ENCODE results near the gene EYA3.

Gene EYA3

DNA sequence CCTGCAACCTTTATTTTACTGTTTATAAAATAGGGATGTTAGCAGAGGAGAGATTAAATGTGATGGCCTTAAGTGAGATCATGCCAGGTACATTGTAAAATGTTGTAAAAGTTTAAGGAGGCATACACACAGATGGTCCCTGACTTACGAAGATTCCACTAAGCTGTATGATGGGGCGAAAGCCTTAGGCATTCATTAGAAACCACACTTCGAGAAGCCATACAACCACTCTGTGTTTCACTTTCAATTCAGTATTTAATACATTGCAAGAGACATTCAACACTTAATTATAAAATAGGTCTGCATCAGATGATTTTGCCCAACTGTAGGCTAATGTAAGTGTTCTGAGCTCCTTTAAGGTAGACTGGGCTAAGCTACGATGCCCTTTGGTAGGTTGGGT lies 149.9 kb downstream of the EYA3 start:
- Histone ChIP-seq H3K4me1 (ENCODE audit: insufficient read depth, low read length) (no peaks in the 10 kb centered on the region), H3K36me3 (ENCODE audit: insufficient read depth, low read length) (no peaks in the 10 kb centered on the region), H3K9ac (ENCODE audit: low read depth, low read length) (no peak overlapping the region), H3K27me3 (ENCODE audit: insufficient read depth, low read length, poor library complexity) (peaks cover 5% of the 10 kb centered on the region), H3K9me3 (ENCODE audit: insufficient read depth, low read length, severe bottlenecking) (no peaks in the 10 kb centered on the region), H3K27ac (ENCODE audit: low read length) (no peak overlapping the region), H3K4me3 (ENCODE audit: low read depth in 1 of 2, low read length in 2 of 2) (no peak overlapping the region), H4K20me1 (ENCODE audit: insufficient read depth, low read length) (no peaks in the 10 kb centered on the region), H3K4me2 (ENCODE audit: insufficient read depth, low read length) (no peak overlapping the region), H3K79me2 (ENCODE audit: insufficient read depth, low read length) (no peaks in the 10 kb centered on the region), H2AFZ (ENCODE audit: low read depth, low read length) (no peak overlapping the region)
- DNase-seq (no peak), ATAC-seq (ENCODE audit: insufficient read depth, low read depth) (no peak)
- TF ChIP-seq CTCF (IDR thresholded peaks at IDR 0.05; ENCODE audit: borderline replicate concordance, extremely low read depth, low read length, poor library complexity, severe bottlenecking) (no peak), EZH2 (IDR thresholded peaks at IDR 0.05; ENCODE audit: borderline replicate concordance, low read depth, low read length, severe bottlenecking) (no peak)

- Histone ChIP-seq H3K4me2 (ENCODE audit: insufficient read depth, low read length) (no peak overlapping the region), H3K4me1 (ENCODE audit: insufficient read depth, low read length) (no peaks in the 10 kb centered on the region), H3K9me3 (ENCODE audit: insufficient read depth, low read length, severe bottlenecking) (no peaks in the 10 kb centered on the region), H3K79me2 (ENCODE audit: insufficient read depth, low read length) (no peaks in the 10 kb centered on the region), H3K9ac (ENCODE audit: low read depth, low read length) (no peak overlapping the region), H3K27ac (ENCODE audit: low read length) (no peak overlapping the region), H3K27me3 (ENCODE audit: insufficient read depth, low read length, poor library complexity) (peaks cover 5% of the 10 kb centered on the region), H2AFZ (ENCODE audit: low read depth, low read length) (no peak overlapping the region), H3K36me3 (ENCODE audit: insufficient read depth, low read length) (no peaks in the 10 kb centered on the region), H3K4me3 (ENCODE audit: low read depth in 1 of 2, low read length in 2 of 2) (no peak overlapping the region), H4K20me1 (ENCODE audit: insufficient read depth, low read length) (no peaks in the 10 kb centered on the region)
- DNase-seq (no peak), ATAC-seq (ENCODE audit: insufficient read depth, low read depth) (no peak)
- TF ChIP-seq CTCF (IDR thresholded peaks at IDR 0.05; ENCODE audit: borderline replicate concordance, extremely low read depth, low read length, poor library complexity, severe bottlenecking) (no peak), EZH2 (IDR thresholded peaks at IDR 0.05; ENCODE audit: borderline replicate concordance, low read depth, low read length, severe bottlenecking) (no peak)
Observed at GRCh38 chr1:27937524-27937836, 150.9 kb downstream of the EYA3 start.

DNA sequence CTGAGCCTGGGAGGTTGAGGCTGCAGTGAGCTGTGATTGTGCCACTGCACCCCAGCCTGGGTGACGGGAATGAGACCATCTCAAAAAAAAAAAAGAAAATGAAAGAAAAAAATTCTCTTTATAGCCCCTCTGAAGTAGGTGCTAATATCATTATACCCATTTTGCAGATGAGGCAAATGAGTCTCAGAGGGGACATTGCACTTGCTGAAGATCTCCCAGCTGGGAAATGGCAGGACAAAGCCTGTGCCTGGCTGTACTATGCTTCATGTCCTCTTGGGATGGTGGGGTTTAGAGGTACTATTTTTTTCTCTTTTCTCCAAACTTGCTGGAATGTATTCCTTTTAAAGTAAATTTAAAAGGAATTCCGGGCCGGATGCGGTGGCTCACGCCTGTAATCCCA lies 152.0 kb downstream of the EYA3 start:
- Histone ChIP-seq H3K79me2 (ENCODE audit: insufficient read depth, low read length) (no peaks in the 10 kb centered on the region), H3K9ac (ENCODE audit: low read depth, low read length) (no peak overlapping the region), H2AFZ (ENCODE audit: low read depth, low read length) (no peak overlapping the region), H4K20me1 (ENCODE audit: insufficient read depth, low read length) (no peaks in the 10 kb centered on the region), H3K27ac (ENCODE audit: low read length) (no peak overlapping the region), H3K27me3 (ENCODE audit: insufficient read depth, low read length, poor library complexity) (peaks cover 5% of the 10 kb centered on the region), H3K4me1 (ENCODE audit: insufficient read depth, low read length) (no peaks in the 10 kb centered on the region), H3K9me3 (ENCODE audit: insufficient read depth, low read length, severe bottlenecking) (no peaks in the 10 kb centered on the region), H3K4me3 (ENCODE audit: low read depth in 1 of 2, low read length in 2 of 2) (no peak overlapping the region), H3K4me2 (ENCODE audit: insufficient read depth, low read length) (no peak overlapping the region), H3K36me3 (ENCODE audit: insufficient read depth, low read length) (no peaks in the 10 kb centered on the region)
- DNase-seq (no peak), ATAC-seq (ENCODE audit: insufficient read depth, low read depth) (no peak)
- TF ChIP-seq CTCF (IDR thresholded peaks at IDR 0.05; ENCODE audit: borderline replicate concordance, extremely low read depth, low read length, poor library complexity, severe bottlenecking), result no peak
- no peak for TF ChIP-seq EZH2 (IDR thresholded peaks at IDR 0.05; ENCODE audit: borderline replicate concordance, low read depth, low read length, severe bottlenecking)

GRCh38 chr1:27935721-27936120 lies 152.7 kb downstream of the EYA3 start:
- H4K20me1 ChIP-seq (ENCODE audit: insufficient read depth, low read length), result no peaks in the 10 kb centered on the region
- TF ChIP-seq EZH2 (IDR thresholded peaks at IDR 0.05; ENCODE audit: borderline replicate concordance, low read depth, low read length, severe bottlenecking), result no peak
- no peak for TF ChIP-seq CTCF (IDR thresholded peaks at IDR 0.05; ENCODE audit: borderline replicate concordance, extremely low read depth, low read length, poor library complexity, severe bottlenecking)
- H2AFZ ChIP-seq (ENCODE audit: low read depth, low read length), result no peak overlapping the region
- DNase-seq (no peak), ATAC-seq (ENCODE audit: insufficient read depth, low read depth) (no peak)
- no peaks in the 10 kb centered on the region for H3K4me1 ChIP-seq (ENCODE audit: insufficient read depth, low read length)
- no peaks in the 10 kb centered on the region for H3K9me3 ChIP-seq (ENCODE audit: insufficient read depth, low read length, severe bottlenecking)
- H3K27me3 ChIP-seq (ENCODE audit: insufficient read depth, low read length, poor library complexity), result peaks cover 5% of the 10 kb centered on the region
- no peak overlapping the region for H3K27ac ChIP-seq (ENCODE audit: low read length)
- H3K36me3 ChIP-seq (ENCODE audit: insufficient read depth, low read length), result no peaks in the 10 kb centered on the region
- H3K9ac ChIP-seq (ENCODE audit: low read depth, low read length), result no peak overlapping the region
- no peaks in the 10 kb centered on the region for H3K79me2 ChIP-seq (ENCODE audit: insufficient read depth, low read length)
- no peak overlapping the region for H3K4me3 ChIP-seq (ENCODE audit: low read depth in 1 of 2, low read length in 2 of 2)
- no peak overlapping the region for H3K4me2 ChIP-seq (ENCODE audit: insufficient read depth, low read length)

All from DND-41 (cell line).